Keratinocyte (primary cell): ENCODE measurements around the gene PRRT1B.
"Not testable (repeated sequence)": the region's sequence is repeated elsewhere in the genome, so short reads cannot be mapped to it uniquely, and the experiment has no call there.

Experiments
- EZH2 ChIP-seq: IDR thresholded peaks from one replicate; pipeline ENCODE4 v1.6.1; 2012; ENCODE audit warnings: inconsistent platforms, mild to moderate bottlenecking, low read length, moderate library complexity
- TF ChIP-seq, protein P1 (sequence below), 3 experiments: IDR thresholded peaks in 1 of 3; conservative IDR thresholded peaks in 1 of 3; optimal IDR thresholded peaks in 1 of 3; 2 replicates in 2 of 3; 3 replicates in 1 of 3; pipeline versions ENCODE3 to v1.5.1; 2011; ENCODE audit warnings: low read length in 3 of 3, mild to moderate bottlenecking in 3 of 3, moderate library complexity in 2 of 3, control low read depth in 1 of 3, inconsistent platforms in 1 of 3; ENCODE audit not compliant: insufficient read depth in 2 of 3; ENCODE audit errors: extremely low read depth in 1 of 3

GRCh38 chr9:131550465-131550864 is 5.1 kb downstream of the PRRT1B start:
- TF ChIP-seq, protein P1, sequence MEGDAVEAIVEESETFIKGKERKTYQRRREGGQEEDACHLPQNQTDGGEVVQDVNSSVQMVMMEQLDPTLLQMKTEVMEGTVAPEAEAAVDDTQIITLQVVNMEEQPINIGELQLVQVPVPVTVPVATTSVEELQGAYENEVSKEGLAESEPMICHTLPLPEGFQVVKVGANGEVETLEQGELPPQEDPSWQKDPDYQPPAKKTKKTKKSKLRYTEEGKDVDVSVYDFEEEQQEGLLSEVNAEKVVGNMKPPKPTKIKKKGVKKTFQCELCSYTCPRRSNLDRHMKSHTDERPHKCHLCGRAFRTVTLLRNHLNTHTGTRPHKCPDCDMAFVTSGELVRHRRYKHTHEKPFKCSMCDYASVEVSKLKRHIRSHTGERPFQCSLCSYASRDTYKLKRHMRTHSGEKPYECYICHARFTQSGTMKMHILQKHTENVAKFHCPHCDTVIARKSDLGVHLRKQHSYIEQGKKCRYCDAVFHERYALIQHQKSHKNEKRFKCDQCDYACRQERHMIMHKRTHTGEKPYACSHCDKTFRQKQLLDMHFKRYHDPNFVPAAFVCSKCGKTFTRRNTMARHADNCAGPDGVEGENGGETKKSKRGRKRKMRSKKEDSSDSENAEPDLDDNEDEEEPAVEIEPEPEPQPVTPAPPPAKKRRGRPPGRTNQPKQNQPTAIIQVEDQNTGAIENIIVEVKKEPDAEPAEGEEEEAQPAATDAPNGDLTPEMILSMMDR (optimal IDR thresholded peaks at IDR 0.05 in 1 of 3, IDR thresholded peaks at IDR 0.05 in 1 of 3, conservative IDR thresholded peaks at IDR 0.05 in 1 of 3; ENCODE audit: extremely low read depth in 1 of 3, insufficient read depth in 2 of 3, low read length in 3 of 3) = not testable (repeated sequence)
- TF ChIP-seq EZH2 = not testable (repeated sequence)
